Left lung (tissue), 10 donors: ENCODE measurements around the gene DBT. TPM values are rescaled to one million over a fixed set of nuclear protein-coding genes. Genes with fewer than 3 reads are reported as not detected.

Experiments used
- ATAC-seq: fragments of 200-7000 bp; cut with Tn5 transposase; one replicate; pipeline ENCODE4 v1.9.1; 2020; ENCODE audit warnings: moderate library complexity
- DNase-seq, 4 donors: peaks; one replicate each; pipeline ENCODE4 v3.0.0-alpha.2; 2013 to 2020
- H3K27ac ChIP-seq, 2 donors: fragments of 200-600 bp; sonication (generic) in 1 of 2; one replicate each; pipeline versions ENCODE4 v1.5.0 to v1.8.0; 2020 to 2021
- H3K27me3 ChIP-seq, 2 donors: fragments of 200-600 bp; sonication (generic) in 1 of 2; one replicate each; pipeline versions ENCODE4 v1.5.0 to v1.8.0; 2020 to 2021
- H3K36me3 ChIP-seq, 2 donors: fragments of 200-600 bp; sonication (generic) in 1 of 2; one replicate each; pipeline versions ENCODE4 v1.5.0 to v1.8.0; 2020 to 2021
- H3K4me1 ChIP-seq, 2 donors: fragments of 200-600 bp; one replicate each; pipeline ENCODE4 v1.8.0; 2021
- H3K4me3 ChIP-seq, 2 donors: fragments of 200-600 bp; sonication (generic) in 1 of 2; one replicate each; pipeline versions ENCODE4 v1.5.0 to v1.8.0; 2020 to 2021; ENCODE audit warnings: mild to moderate bottlenecking in 1 of 2
- H3K9me3 ChIP-seq, 2 donors: fragments of 200-600 bp; sonication (generic) in 1 of 2; one replicate each; pipeline versions ENCODE4 v1.5.0 to v1.8.0; 2020 to 2021
- intact Hi-C, 2 donors: fragments of 100-400 bp; cut with DNase I; formaldehyde crosslinking; loops; one replicate each; pipeline versions ENCODE4 v1.11.2 to v1.14.2; 2022
- polyA plus RNA-seq, 6 donors: library from polyadenylated mRNA; unstranded; fragments of 120-200 nt; gene quantifications; one replicate each; pipeline ENCODE4 v1.2.1, GENCODE V29; 2013; ENCODE audit not compliant: insufficient read length in 6 of 6
- total RNA-seq, 2 donors: library from RNA; stranded (reverse); fragmentation: NEBNext Ultra II Directional; extraction: Animal tissue kit (Norgen Biotek cat#: 25700); gene quantifications; one replicate each; pipeline ENCODE4 v1.2.1, GENCODE V29; 2021
- TF ChIP-seq, protein P1 (sequence below), 2 donors: fragments of 200-600 bp; sonication (generic) in 1 of 2; IDR thresholded peaks; one replicate each; pipeline versions ENCODE4 v1.5.0 to v1.8.0; 2021; ENCODE audit warnings: antibody characterized with exemption in 2 of 2
- donor health status: DM: no; HTN: yes; CAD: no.
- donor health status: DM: no; HTN: no; CAD: no.

The DBT gene
- total and polyA plus RNA-seq, 8 donors = 15.9 to 23.0 (median 19.8) TPM

DNA sequence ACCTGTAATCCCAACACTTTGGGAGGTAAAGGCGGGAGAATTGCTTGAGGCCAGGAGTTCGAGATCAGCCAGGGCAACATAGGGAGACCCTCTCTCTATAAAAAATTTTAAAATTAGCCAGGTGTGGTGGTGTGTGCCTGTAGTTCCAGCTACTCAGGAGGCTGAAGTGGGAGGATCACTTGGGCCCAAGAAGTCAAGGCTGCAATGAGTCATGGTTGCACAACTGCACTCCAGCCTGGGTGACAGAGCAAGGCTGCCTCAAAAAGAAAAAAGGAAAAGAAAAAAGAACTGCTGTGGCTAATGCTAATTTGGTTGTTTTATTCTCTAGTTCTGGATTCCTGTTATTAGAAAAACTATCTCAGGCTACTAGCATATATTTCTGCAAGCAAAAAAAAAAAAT lies 29.8 kb downstream of the DBT start:
- TF ChIP-seq, protein P1, sequence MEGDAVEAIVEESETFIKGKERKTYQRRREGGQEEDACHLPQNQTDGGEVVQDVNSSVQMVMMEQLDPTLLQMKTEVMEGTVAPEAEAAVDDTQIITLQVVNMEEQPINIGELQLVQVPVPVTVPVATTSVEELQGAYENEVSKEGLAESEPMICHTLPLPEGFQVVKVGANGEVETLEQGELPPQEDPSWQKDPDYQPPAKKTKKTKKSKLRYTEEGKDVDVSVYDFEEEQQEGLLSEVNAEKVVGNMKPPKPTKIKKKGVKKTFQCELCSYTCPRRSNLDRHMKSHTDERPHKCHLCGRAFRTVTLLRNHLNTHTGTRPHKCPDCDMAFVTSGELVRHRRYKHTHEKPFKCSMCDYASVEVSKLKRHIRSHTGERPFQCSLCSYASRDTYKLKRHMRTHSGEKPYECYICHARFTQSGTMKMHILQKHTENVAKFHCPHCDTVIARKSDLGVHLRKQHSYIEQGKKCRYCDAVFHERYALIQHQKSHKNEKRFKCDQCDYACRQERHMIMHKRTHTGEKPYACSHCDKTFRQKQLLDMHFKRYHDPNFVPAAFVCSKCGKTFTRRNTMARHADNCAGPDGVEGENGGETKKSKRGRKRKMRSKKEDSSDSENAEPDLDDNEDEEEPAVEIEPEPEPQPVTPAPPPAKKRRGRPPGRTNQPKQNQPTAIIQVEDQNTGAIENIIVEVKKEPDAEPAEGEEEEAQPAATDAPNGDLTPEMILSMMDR (IDR thresholded peaks at IDR 0.05) = no peak
- H3K36me3 ChIP-seq = peaks cover 0 to 23% of the 10 kb centered on the region in 2 donors
- no peak overlapping the region for H3K4me3 ChIP-seq
- H3K4me1 ChIP-seq = no peaks in the 10 kb centered on the region
- no peak for DNase-seq
- H3K27ac ChIP-seq = no peak overlapping the region
- H3K9me3 ChIP-seq = no peaks in the 10 kb centered on the region
- ATAC-seq = no peak
- no peaks in the 10 kb centered on the region for H3K27me3 ChIP-seq
- intact Hi-C loops = no loop called here

DNA sequence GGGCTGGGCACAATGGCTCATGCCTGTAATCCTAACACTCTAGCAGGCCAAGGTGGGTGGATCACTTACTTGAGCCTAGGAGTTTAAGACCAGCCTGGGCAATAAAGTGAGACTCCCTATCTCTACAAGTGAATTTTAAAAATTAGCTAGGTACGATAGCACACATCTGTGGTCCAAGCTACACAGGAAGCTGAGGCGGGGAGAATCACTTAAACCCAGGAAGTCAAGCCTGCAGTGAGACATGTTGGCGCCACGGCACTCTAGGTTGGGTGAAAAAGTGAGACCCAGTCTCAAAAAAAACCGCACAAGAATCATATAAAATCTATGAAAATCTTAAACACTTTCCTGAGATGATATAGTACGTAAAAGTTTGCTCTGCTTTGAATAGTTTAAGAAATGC lies 30.2 kb downstream of the DBT start:
- TF ChIP-seq, protein P1 (IDR thresholded peaks at IDR 0.05) = no peak
- no peaks in the 10 kb centered on the region for H3K4me1 ChIP-seq
- ATAC-seq = no peak
- H3K9me3 ChIP-seq = no peaks in the 10 kb centered on the region
- peaks cover 0 to 27% of the 10 kb centered on the region in 2 donors for H3K36me3 ChIP-seq
- no peak for DNase-seq
- no peak overlapping the region for H3K4me3 ChIP-seq
- no peaks in the 10 kb centered on the region for H3K27me3 ChIP-seq
- H3K27ac ChIP-seq = no peak overlapping the region
- intact Hi-C loops = no loop called here

DNA sequence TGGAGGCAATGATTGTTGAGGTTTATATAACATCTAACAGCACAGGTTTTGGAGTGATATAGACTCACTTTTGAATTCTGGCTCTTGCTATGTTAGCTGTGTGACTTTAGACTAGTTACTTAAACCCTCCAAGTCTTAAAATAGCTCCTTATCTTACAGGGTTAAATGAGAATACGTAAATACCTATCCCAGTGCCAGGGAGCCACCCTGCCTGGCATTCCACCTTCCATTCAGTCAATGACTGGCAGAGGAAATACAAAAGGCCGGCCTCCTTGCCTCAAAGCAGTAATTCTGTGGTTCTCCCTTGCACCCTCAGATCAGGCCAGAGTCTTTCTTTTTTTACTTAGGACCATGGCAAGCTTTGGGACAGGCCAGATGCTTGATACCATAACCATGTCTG lies 31.8 kb downstream of the DBT start:
- no peak for DNase-seq
- H3K4me3 ChIP-seq = no peak overlapping the region
- H3K36me3 ChIP-seq = peaks cover 0 to 43% of the 10 kb centered on the region in 2 donors
- ATAC-seq = peak; percentile 21
- intact Hi-C loops = no loop called here
- H3K27ac ChIP-seq = no peak overlapping the region
- TF ChIP-seq, protein P1 (IDR thresholded peaks at IDR 0.05) = no peak
- H3K27me3 ChIP-seq = no peaks in the 10 kb centered on the region
- H3K4me1 ChIP-seq = no peaks in the 10 kb centered on the region
- no peaks in the 10 kb centered on the region for H3K9me3 ChIP-seq

DNA sequence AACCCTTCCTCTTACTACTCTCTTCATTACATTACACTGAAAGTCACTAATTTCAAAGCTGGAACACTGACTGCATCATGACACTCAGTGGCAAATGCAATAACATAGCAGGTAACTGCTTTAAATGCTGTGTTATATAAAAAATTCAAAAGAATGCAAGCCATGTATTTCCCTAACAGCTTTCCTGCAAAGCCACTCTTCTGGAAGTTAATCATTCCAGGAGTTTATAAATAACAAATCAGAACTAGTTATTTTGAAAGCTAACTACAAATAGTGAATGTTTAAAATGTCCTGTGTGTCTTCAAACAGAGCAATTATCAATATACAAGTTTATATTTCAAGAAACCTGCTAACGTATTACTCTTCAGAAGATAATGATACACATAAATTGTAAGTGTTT lies 34.5 kb downstream of the DBT start:
- ATAC-seq (no peak), DNase-seq (no peak)
- Histone ChIP-seq H3K4me1 (no peaks in the 10 kb centered on the region), H3K27ac (no peak overlapping the region), H3K36me3 (peaks cover 0 to 66% of the 10 kb centered on the region in 2 donors), H3K9me3 (no peaks in the 10 kb centered on the region), H3K27me3 (no peaks in the 10 kb centered on the region), H3K4me3 (no peak overlapping the region)
- TF ChIP-seq, protein P1 (IDR thresholded peaks at IDR 0.05) = no peak
- intact Hi-C loops = no loop called here

DNA sequence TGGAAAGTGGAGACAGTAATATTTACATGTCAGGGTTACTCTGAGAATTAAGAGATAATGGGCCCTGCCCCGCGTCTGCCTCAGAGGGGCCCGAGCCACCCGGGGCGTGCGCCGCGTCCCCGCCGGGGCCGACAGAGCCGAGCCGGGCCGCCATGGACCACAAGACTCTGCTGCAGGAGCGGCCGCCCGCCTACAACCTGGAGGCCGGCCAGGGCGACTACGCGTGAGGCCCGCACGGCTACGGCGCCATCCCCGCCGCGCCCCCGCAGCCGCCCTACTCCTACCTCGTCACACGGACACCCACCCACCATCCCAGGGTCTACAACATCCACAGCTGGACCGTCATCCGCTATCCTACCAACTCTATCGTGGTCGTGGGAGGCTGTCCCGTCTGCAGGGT lies 36.5 kb downstream of the DBT start:
- H3K4me1 ChIP-seq = no peaks in the 10 kb centered on the region
- peak in 1 of 4 donors; percentile 73 for DNase-seq
- intact Hi-C loops = no loop called here
- H3K27me3 ChIP-seq = no peaks in the 10 kb centered on the region
- TF ChIP-seq, protein P1 (IDR thresholded peaks at IDR 0.05) = no peak
- ATAC-seq = no peak
- H3K36me3 ChIP-seq = peaks cover 0 to 83% of the 10 kb centered on the region in 2 donors
- no peaks in the 10 kb centered on the region for H3K9me3 ChIP-seq
- no peak overlapping the region for H3K4me3 ChIP-seq
- H3K27ac ChIP-seq = no peak overlapping the region
